Measurements from ENCODE around the gene IL36G. TPM values are rescaled to one million over a fixed set of nuclear protein-coding genes. Genes with fewer than 3 reads are reported as not detected.

The IL36G gene
- total and polyA plus RNA-seq, 2 experiments from 2014 or later, result not detected

DNA sequence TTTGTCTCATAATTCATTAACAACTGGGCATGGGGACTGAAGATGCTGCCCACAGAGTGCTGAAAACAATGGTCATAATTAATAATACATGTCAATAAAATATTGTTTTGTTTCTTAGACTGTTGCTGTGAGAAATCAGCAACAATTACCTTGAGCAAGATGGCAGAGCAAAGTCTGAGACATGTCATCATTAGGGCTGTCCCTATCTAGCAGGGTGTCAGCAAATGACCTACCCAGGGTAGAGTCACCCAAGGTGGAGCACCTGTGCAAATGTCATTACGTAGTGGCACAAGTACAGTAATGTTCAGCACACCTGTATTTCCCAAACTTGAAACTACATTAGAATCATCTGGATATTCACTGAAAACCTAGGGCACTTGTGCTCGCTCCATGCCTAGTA, 16.8 kb downstream of the IL36G start (continued):
- TF ChIP-seq, protein P1, sequence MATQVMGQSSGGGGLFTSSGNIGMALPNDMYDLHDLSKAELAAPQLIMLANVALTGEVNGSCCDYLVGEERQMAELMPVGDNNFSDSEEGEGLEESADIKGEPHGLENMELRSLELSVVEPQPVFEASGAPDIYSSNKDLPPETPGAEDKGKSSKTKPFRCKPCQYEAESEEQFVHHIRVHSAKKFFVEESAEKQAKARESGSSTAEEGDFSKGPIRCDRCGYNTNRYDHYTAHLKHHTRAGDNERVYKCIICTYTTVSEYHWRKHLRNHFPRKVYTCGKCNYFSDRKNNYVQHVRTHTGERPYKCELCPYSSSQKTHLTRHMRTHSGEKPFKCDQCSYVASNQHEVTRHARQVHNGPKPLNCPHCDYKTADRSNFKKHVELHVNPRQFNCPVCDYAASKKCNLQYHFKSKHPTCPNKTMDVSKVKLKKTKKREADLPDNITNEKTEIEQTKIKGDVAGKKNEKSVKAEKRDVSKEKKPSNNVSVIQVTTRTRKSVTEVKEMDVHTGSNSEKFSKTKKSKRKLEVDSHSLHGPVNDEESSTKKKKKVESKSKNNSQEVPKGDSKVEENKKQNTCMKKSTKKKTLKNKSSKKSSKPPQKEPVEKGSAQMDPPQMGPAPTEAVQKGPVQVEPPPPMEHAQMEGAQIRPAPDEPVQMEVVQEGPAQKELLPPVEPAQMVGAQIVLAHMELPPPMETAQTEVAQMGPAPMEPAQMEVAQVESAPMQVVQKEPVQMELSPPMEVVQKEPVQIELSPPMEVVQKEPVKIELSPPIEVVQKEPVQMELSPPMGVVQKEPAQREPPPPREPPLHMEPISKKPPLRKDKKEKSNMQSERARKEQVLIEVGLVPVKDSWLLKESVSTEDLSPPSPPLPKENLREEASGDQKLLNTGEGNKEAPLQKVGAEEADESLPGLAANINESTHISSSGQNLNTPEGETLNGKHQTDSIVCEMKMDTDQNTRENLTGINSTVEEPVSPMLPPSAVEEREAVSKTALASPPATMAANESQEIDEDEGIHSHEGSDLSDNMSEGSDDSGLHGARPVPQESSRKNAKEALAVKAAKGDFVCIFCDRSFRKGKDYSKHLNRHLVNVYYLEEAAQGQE (IDR thresholded peaks at IDR 0.05; ENCODE audit: unreplicated experiment), result no peak

DNA sequence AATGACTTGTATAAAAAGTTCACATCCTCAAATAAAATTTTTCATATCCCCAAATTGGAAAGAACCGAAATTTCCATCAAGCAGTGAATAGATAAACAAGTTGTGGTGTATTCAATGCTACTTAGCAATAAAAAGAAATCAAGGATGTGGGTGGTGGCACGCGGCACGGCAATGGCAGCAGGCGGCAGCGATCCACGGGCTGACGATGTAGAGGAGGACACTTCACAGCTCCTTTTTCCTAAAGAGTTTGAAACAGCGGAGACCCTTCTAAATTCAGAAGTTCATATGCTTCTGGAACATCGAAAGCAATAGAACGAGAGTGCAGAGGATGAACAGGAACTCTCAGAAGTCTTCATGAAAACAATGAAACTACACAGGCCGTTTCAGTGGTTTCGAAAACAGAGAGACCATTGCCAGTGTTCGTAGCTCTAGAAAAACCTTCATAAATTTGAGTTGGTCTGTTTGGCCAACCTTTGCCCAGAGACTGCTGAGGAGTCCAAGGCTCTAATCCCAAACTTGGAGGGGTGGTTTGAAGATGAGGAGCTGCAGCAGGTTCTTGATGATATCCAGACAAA, 17.6 kb downstream of the IL36G start:
- H3K4me2 ChIP-seq, result no peak overlapping the region
- H3K36me3 ChIP-seq (ENCODE audit: insufficient read depth), result no peaks in the 10 kb centered on the region
- Mint-ChIP-seq H3K27me3 (ENCODE audit: insufficient read depth, low read depth, poor library complexity) (peaks cover 2% of the 10 kb centered on the region), H3K4me1 (no peaks in the 10 kb centered on the region), H3K36me3 (ENCODE audit: low read depth) (peaks cover 3% of the 10 kb centered on the region; the same call in 1 of the 3 replicates), H3K4me3 (no peak overlapping the region), H3K27ac (no peak overlapping the region), H3K9me3 (peaks cover 28% of the 10 kb centered on the region)
- no peaks in the 10 kb centered on the region for H4K20me1 ChIP-seq (replicated peaks; ENCODE audit: insufficient read depth)
- no peaks in the 10 kb centered on the region for H3K4me1 ChIP-seq (ENCODE audit: insufficient read depth)
- no peak for DNase-seq (ENCODE audit: low spot score)
- H2AFZ ChIP-seq, result peak overlapping the region; percentile 81; the same call in 1 of the 2 replicates
- no peak overlapping the region for H3K27ac ChIP-seq (ENCODE audit: low read depth)
- peaks cover 5% of the 10 kb centered on the region; the same call in 1 of the 2 replicates for H3K9me2 ChIP-seq (ENCODE audit: insufficient read depth)
- H3K27me3 ChIP-seq (ENCODE audit: insufficient read depth), result no peaks in the 10 kb centered on the region
- no peak for ATAC-seq
- H3F3A ChIP-seq (replicated peaks; ENCODE audit: low read depth), result no peaks in the 10 kb centered on the region
- no peak overlapping the region for H3K4me3 ChIP-seq
- H3K79me2 ChIP-seq (replicated peaks; ENCODE audit: insufficient read depth), result no peaks in the 10 kb centered on the region
- TF ChIP-seq, protein P1 (IDR thresholded peaks at IDR 0.05; ENCODE audit: unreplicated experiment), result no peak
- no peak for TF ChIP-seq JUNB (IDR thresholded peaks at IDR 0.05; ENCODE audit: unreplicated experiment)
- TF ChIP-seq, protein P2, sequence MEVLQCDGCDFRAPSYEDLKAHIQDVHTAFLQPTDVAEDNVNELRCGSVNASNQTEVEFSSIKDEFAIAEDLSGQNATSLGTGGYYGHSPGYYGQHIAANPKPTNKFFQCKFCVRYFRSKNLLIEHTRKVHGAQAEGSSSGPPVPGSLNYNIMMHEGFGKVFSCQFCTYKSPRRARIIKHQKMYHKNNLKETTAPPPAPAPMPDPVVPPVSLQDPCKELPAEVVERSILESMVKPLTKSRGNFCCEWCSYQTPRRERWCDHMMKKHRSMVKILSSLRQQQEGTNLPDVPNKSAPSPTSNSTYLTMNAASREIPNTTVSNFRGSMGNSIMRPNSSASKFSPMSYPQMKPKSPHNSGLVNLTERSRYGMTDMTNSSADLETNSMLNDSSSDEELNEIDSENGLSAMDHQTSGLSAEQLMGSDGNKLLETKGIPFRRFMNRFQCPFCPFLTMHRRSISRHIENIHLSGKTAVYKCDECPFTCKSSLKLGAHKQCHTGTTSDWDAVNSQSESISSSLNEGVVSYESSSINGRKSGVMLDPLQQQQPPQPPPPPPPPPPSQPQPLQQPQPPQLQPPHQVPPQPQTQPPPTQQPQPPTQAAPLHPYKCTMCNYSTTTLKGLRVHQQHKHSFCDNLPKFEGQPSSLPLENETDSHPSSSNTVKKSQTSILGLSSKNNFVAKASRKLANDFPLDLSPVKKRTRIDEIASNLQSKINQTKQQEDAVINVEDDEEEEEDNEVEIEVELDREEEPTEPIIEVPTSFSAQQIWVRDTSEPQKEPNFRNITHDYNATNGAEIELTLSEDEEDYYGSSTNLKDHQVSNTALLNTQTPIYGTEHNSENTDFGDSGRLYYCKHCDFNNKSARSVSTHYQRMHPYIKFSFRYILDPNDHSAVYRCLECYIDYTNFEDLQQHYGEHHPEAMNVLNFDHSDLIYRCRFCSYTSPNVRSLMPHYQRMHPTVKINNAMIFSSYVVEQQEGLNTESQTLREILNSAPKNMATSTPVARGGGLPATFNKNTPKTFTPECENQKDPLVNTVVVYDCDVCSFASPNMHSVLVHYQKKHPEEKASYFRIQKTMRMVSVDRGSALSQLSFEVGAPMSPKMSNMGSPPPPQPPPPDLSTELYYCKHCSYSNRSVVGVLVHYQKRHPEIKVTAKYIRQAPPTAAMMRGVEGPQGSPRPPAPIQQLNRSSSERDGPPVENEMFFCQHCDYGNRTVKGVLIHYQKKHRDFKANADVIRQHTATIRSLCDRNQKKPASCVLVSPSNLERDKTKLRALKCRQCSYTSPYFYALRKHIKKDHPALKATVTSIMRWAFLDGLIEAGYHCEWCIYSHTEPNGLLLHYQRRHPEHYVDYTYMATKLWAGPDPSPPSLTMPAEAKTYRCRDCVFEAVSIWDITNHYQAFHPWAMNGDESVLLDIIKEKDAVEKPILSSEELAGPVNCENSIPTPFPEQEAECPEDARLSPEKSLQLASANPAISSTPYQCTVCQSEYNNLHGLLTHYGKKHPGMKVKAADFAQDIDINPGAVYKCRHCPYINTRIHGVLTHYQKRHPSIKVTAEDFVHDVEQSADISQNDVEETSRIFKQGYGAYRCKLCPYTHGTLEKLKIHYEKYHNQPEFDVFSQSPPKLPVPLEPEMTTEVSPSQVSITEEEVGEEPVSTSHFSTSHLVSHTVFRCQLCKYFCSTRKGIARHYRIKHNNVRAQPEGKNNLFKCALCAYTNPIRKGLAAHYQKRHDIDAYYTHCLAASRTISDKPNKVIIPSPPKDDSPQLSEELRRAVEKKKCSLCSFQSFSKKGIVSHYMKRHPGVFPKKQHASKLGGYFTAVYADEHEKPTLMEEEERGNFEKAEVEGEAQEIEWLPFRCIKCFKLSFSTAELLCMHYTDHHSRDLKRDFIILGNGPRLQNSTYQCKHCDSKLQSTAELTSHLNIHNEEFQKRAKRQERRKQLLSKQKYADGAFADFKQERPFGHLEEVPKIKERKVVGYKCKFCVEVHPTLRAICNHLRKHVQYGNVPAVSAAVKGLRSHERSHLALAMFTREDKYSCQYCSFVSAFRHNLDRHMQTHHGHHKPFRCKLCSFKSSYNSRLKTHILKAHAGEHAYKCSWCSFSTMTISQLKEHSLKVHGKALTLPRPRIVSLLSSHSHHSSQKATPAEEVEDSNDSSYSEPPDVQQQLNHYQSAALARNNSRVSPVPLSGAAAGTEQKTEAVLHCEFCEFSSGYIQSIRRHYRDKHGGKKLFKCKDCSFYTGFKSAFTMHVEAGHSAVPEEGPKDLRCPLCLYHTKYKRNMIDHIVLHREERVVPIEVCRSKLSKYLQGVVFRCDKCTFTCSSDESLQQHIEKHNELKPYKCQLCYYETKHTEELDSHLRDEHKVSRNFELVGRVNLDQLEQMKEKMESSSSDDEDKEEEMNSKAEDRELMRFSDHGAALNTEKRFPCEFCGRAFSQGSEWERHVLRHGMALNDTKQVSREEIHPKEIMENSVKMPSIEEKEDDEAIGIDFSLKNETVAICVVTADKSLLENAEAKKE (CRISPR knock-in tag; IDR thresholded peaks at IDR 0.05), result no peak
- TF ChIP-seq, protein P3, sequence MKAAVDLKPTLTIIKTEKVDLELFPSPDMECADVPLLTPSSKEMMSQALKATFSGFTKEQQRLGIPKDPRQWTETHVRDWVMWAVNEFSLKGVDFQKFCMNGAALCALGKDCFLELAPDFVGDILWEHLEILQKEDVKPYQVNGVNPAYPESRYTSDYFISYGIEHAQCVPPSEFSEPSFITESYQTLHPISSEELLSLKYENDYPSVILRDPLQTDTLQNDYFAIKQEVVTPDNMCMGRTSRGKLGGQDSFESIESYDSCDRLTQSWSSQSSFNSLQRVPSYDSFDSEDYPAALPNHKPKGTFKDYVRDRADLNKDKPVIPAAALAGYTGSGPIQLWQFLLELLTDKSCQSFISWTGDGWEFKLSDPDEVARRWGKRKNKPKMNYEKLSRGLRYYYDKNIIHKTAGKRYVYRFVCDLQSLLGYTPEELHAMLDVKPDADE (IDR thresholded peaks at IDR 0.05), result no peak
- TF ChIP-seq STAT1 (IDR thresholded peaks at IDR 0.05; ENCODE audit: unreplicated experiment), result no peak
- no peak for TF ChIP-seq POLR2AphosphoS5 (IDR thresholded peaks at IDR 0.05; ENCODE audit: low read depth)
- TF ChIP-seq, protein P4, sequence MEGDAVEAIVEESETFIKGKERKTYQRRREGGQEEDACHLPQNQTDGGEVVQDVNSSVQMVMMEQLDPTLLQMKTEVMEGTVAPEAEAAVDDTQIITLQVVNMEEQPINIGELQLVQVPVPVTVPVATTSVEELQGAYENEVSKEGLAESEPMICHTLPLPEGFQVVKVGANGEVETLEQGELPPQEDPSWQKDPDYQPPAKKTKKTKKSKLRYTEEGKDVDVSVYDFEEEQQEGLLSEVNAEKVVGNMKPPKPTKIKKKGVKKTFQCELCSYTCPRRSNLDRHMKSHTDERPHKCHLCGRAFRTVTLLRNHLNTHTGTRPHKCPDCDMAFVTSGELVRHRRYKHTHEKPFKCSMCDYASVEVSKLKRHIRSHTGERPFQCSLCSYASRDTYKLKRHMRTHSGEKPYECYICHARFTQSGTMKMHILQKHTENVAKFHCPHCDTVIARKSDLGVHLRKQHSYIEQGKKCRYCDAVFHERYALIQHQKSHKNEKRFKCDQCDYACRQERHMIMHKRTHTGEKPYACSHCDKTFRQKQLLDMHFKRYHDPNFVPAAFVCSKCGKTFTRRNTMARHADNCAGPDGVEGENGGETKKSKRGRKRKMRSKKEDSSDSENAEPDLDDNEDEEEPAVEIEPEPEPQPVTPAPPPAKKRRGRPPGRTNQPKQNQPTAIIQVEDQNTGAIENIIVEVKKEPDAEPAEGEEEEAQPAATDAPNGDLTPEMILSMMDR (conservative IDR thresholded peaks at IDR 0.05; ENCODE audit: low read depth in 2 of 2), result no peak
- TF ChIP-seq ZNF114 (CRISPR knock-in tag; IDR thresholded peaks at IDR 0.05), result no peak

All from GM23338 (cell line).